Uterus (tissue), 4 donors: Measurements from ENCODE around the gene OR6J1. TPM values are rescaled to one million over a fixed set of nuclear protein-coding genes. Genes with fewer than 3 reads are reported as not detected.

Experiments used
- DNase-seq, 2 donors: peaks; one replicate each; pipeline ENCODE4 v3.0.0-alpha.2; 2019 to 2020
- H3K27ac ChIP-seq, 2 donors: fragments of 200-600 bp; sonication (generic); 1 replicate in 1 of 2; 2 replicates in 1 of 2; pipeline ENCODE4 v1.5.1; 2016 to 2018
- H3K27me3 ChIP-seq, 2 donors: fragments of 200-600 bp; sonication (generic); one replicate each; pipeline ENCODE4 v1.5.1; 2018 to 2019; ENCODE audit warnings: control low read depth in 1 of 2
- H3K36me3 ChIP-seq, 2 donors: fragments of 200-600 bp; sonication (generic); one replicate each; pipeline ENCODE4 v1.5.1; 2019; ENCODE audit warnings: control low read depth in 1 of 2
- H3K4me1 ChIP-seq, 2 donors: fragments of 200-600 bp; sonication (generic); one replicate each; pipeline ENCODE4 v1.5.1; 2018 to 2019; ENCODE audit warnings: control low read depth in 1 of 2
- H3K4me3 ChIP-seq, 2 donors: fragments of 200-600 bp; sonication (generic); 1 replicate in 1 of 2; 2 replicates in 1 of 2; pipeline ENCODE4 v1.5.1; 2018 to 2019; ENCODE audit warnings: mild to moderate bottlenecking in 1 of 2
- H3K9me3 ChIP-seq, 2 donors: fragments of 200-600 bp; sonication (generic); one replicate each; pipeline ENCODE4 v1.5.1; 2019; ENCODE audit warnings: control low read depth in 1 of 2
- POLR2A ChIP-seq, 2 donors: fragments of 450-650 bp; IDR thresholded peaks; one replicate each; pipeline ENCODE4 v1.6.1; 2016; ENCODE audit warnings: antibody characterized with exemption in 2 of 2, mild to moderate bottlenecking in 1 of 2, moderate library complexity in 1 of 2
- intact Hi-C: fragments of 100-400 bp; cut with DNase I; formaldehyde crosslinking; loops from one replicate; pipeline ENCODE4 v1.15.1; 2023; ENCODE audit warnings: low total_unique reads
- total RNA-seq, 4 donors: library from RNA; depleted of rRNA in 3 of 4; stranded (reverse); fragments of >200 nt in 3 of 4; gene quantifications; one replicate each; pipeline versions ENCODE4 v1.1.0 to v1.2.4, GENCODE V29; 2014 to 2023
- TF ChIP-seq, protein P1 (sequence below), 4 experiments: fragments of 200-600 bp in 2 of 4; fragments of 450-650 bp in 2 of 4; sonication (generic) in 2 of 4; IDR thresholded peaks; one replicate each; pipeline ENCODE4 v1.5.1; 2016 to 2019; ENCODE audit warnings: antibody characterized with exemption in 4 of 4, mild to moderate bottlenecking in 2 of 4, moderate library complexity in 1 of 4
- donor health status: DM: yes; HTN: yes; CAD: no.

Gene OR6J1
- total RNA-seq, 4 donors from 2014 or later: 0.14 TPM; not detected in 3

DNA sequence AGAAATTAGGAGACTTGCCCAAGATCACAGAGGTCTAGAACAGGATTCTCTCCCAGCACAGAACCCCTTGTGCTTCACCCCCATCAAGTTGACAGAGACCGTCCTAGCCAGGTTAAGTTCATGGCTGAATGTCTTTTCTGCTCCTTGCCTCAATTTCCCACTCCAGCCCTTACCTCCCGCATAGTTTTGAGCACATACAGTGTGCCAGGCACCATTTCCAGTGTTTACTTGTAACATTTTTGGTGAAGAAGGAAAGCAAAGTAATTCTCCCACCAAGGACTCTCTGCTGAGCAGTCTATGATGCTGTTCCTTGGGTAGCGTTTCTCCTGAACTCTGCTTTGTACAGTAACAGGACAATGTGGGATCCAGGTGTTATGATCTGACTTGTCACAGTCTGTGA is 44.8 kb downstream of the OR6J1 start:
- Histone ChIP-seq H3K9me3 (no peaks in the 10 kb centered on the region), H3K27ac (peak overlapping the region; percentile 88 to 92), H3K4me1 (peaks cover 0 to 9% of the 10 kb centered on the region in 2 donors), H3K36me3 (no peaks in the 10 kb centered on the region), H3K27me3 (no peaks in the 10 kb centered on the region), H3K4me3 (peak overlapping the region; percentile 64 to 70)
- DNase-seq: no peak
- intact Hi-C loops: no loop called here
- TF ChIP-seq POLR2A (IDR thresholded peaks at IDR 0.05): no peak
- TF ChIP-seq, protein P1, sequence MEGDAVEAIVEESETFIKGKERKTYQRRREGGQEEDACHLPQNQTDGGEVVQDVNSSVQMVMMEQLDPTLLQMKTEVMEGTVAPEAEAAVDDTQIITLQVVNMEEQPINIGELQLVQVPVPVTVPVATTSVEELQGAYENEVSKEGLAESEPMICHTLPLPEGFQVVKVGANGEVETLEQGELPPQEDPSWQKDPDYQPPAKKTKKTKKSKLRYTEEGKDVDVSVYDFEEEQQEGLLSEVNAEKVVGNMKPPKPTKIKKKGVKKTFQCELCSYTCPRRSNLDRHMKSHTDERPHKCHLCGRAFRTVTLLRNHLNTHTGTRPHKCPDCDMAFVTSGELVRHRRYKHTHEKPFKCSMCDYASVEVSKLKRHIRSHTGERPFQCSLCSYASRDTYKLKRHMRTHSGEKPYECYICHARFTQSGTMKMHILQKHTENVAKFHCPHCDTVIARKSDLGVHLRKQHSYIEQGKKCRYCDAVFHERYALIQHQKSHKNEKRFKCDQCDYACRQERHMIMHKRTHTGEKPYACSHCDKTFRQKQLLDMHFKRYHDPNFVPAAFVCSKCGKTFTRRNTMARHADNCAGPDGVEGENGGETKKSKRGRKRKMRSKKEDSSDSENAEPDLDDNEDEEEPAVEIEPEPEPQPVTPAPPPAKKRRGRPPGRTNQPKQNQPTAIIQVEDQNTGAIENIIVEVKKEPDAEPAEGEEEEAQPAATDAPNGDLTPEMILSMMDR (IDR thresholded peaks at IDR 0.05): no peak

DNA sequence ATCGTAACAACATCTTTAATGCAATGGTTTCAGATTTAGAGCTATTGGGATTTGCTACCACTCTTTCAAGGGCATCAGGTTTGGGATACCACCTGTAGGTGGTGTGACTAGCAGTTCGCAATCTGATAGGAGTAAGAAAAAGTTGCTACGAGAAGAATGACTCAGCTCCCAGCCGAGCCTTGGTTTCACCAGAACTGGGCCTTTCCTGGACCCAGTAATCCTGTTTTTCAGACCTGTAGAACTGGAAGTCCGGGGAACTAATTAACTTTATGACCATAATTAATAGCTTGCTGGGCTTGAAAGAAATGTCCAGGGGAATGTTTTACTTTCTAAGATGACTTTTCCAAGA is 45.3 kb downstream of the OR6J1 start:
- H3K4me1 ChIP-seq: peaks cover 0 to 9% of the 10 kb centered on the region in 2 donors
- H3K36me3 ChIP-seq: no peaks in the 10 kb centered on the region
- H3K9me3 ChIP-seq: no peaks in the 10 kb centered on the region
- intact Hi-C loops: no loop called here
- DNase-seq: peak; percentile 41 to 72
- peak overlapping the region; percentile 64 to 70 for H3K4me3 ChIP-seq
- H3K27me3 ChIP-seq: no peaks in the 10 kb centered on the region
- peak overlapping the region; percentile 88 to 92 for H3K27ac ChIP-seq
- TF ChIP-seq, protein P1 (IDR thresholded peaks at IDR 0.05): peak in 3 of 4 experiments; percentile 32 to 50 (median 35)
- TF ChIP-seq POLR2A (IDR thresholded peaks at IDR 0.05): no peak

DNA sequence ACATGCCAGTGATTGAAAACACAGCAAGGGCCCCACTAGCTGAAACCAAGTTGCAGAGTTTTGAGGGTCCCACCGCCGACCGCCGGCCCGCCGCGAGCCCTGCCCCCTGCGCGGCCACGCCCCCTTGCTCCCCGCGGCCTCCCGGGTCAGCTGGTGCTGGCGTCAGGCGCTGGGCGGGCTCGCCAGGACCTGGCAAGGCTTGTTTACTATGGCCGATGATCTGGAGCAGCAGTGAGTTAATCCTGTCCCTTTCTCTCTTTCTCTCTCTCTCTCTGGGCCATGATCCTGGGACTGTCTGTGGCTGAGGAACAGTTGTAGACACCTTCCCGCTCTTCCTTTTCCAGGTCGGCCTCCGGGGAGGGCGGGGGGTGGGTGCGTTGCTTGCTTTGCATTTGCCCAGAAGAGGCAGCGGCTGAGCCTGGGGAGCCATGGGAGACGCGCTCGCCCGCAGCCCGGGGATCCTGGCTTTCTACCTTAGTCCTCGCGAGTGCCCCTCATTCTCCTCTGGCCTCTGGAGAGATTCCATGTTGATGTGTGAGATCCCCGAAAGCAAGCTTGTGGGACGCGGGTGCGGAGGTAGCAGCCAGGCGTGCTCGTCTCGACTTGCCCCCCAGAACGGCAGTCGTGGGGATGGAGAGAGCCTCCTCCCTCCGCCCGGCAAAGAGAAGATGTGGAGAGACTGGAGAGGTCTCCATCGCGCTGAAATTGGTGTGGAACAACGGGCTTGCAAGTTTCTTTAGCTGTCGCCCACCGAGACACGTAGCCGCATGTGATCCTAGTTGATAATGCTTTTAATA is 45.9 kb downstream of the OR6J1 start, which contains the start of gene ABHD4:
Gene ABHD4, plus strand, starts transcription at position 202 of the 797 bp plus-strand sequence. Its CDS starts 7 bp downstream, at position 209.
- H3K36me3 ChIP-seq: no peaks in the 10 kb centered on the region
- peak; percentile 84 to 97 for TF ChIP-seq POLR2A (IDR thresholded peaks at IDR 0.05)
- TF ChIP-seq, protein P1 (IDR thresholded peaks at IDR 0.05): peak in 1 of 4 experiments; percentile 2
- H3K27me3 ChIP-seq: no peaks in the 10 kb centered on the region
- intact Hi-C loops: no loop called here
- DNase-seq: peak; percentile 80
- peaks cover 0 to 9% of the 10 kb centered on the region in 2 donors for H3K4me1 ChIP-seq
- H3K9me3 ChIP-seq: no peaks in the 10 kb centered on the region
- H3K27ac ChIP-seq: peak within 1 kb of the TSS; percentile 88 to 92
- H3K4me3 ChIP-seq: peak within 1 kb of the TSS; percentile 64 to 70

DNA sequence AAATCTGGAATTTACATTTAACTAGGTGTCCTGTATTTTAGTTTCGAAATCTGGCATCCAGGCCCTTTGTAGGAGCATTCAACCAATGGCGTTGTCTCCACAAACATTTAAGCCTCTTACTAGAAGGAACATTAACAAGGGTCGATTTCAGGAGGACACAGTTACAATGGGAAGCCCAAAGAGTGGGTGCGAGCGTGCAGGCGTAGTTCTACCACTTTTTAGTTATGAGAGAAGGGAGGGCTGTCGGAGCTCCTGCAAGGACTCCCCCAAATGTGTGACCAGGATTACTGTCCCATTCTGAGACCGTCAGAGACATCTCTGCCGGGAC is 46.4 kb downstream of the OR6J1 start:
- Histone ChIP-seq H3K4me3 (peak overlapping the region; percentile 64 to 70), H3K4me1 (peaks cover 0 to 9% of the 10 kb centered on the region in 2 donors), H3K36me3 (no peaks in the 10 kb centered on the region), H3K27ac (peak overlapping the region; percentile 88 to 92), H3K27me3 (no peaks in the 10 kb centered on the region), H3K9me3 (no peaks in the 10 kb centered on the region)
- no peak for TF ChIP-seq POLR2A (IDR thresholded peaks at IDR 0.05)
- TF ChIP-seq, protein P1 (IDR thresholded peaks at IDR 0.05): no peak
- DNase-seq: no peak
- intact Hi-C loops: no loop called here

DNA sequence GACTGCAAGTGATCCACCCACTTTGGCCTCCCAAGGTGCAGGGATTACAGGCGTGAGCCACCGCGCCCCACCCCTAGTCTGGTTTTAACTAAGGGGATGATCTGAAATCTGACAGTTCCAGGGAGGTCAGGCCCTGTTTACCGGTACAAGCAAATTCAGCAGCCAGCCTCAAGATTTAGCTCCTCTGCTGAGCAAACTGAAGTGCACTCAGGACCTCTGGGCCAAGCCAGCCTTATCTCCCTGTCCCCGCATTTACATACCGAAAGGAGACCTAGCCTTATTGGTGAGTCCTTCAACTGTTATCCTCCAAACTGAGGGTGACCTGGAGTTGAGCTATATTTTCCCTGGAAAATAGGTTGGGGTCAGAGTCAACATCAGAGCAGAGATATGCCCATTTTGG is 46.9 kb downstream of the OR6J1 start:
- Histone ChIP-seq H3K27ac (peak overlapping the region in 1 of 2 donors; percentile 92), H3K4me1 (peaks cover 0 to 9% of the 10 kb centered on the region in 2 donors), H3K27me3 (no peaks in the 10 kb centered on the region), H3K36me3 (no peaks in the 10 kb centered on the region), H3K9me3 (no peaks in the 10 kb centered on the region), H3K4me3 (no peak overlapping the region)
- intact Hi-C loops: no loop called here
- no peak for TF ChIP-seq POLR2A (IDR thresholded peaks at IDR 0.05)
- TF ChIP-seq, protein P1 (IDR thresholded peaks at IDR 0.05): no peak
- DNase-seq: no peak
